Measurements from ENCODE around the gene ATAD2B. TPM values are rescaled to one million over a fixed set of nuclear protein-coding genes. Genes with fewer than 3 reads are reported as not detected.

Gene ATAD2B
- total and polyA plus RNA-seq, 11 donors = 2.8 to 13.3 (median 8.1) TPM

GRCh38 chr2:23721454-23721826 lies 205.5 kb downstream of the ATAD2B start:
- no peak overlapping the region for H3K27ac ChIP-seq
- WGBS, 4 donors = 85 to 98% (median 93%) methylated on average over 2 of the region's 2 CpGs
- TF ChIP-seq POLR2A (IDR thresholded peaks at IDR 0.05) (no peak), CTCF (IDR thresholded peaks at IDR 0.05) (no peak)
- H3K4me3 ChIP-seq = no peak overlapping the region
- intact Hi-C loops (cut with DNase I) = no loop called here
- DNase-seq = no peak
- peaks cover 0 to 29% (median 3%) of the 10 kb centered on the region in 9 donors for H3K36me3 ChIP-seq
- peaks cover 0 to 9% (median 0%) of the 10 kb centered on the region in 12 donors for H3K4me1 ChIP-seq
- H3K9me3 ChIP-seq = peaks cover 0 to 40% (median 16%) of the 10 kb centered on the region in 12 donors
- no peaks in the 10 kb centered on the region for H3K27me3 ChIP-seq
- peak in 1 of 4 donors; percentile 46 for ATAC-seq

- peaks cover 0 to 23% (median 0%) of the 10 kb centered on the region in 9 donors for H3K36me3 ChIP-seq
Measured at GRCh38 chr2:23720705-23721453, 206.0 kb downstream of the ATAD2B start.

DNA sequence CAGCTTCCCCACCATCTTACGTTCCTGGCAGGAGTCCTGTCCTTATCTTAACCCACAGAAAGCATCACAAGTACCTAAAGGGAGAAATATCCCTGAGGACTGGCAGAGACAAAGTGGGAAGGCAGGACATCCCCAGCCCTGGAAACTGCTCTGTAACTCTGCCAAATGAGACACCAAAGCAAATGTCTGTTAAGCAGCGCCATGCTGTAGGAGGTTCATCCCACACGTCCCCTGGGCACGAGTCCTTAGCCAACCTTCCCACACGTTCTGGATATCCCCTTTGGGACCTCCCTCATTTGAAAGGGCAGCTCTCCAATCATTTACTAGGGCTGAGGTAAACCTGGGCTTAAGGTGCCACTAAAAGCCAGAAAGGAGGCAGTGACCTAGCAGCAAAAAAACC lies 207.2 kb downstream of the ATAD2B start:
- Histone ChIP-seq H3K27me3 (no peaks in the 10 kb centered on the region), H3K36me3 (peaks cover 0 to 15% (median 0%) of the 10 kb centered on the region in 9 donors), H3K9me3 (peaks cover 0 to 30% (median 14%) of the 10 kb centered on the region in 12 donors), H3K27ac (no peak overlapping the region), H3K4me3 (no peak overlapping the region), H3K4me1 (peaks cover 0 to 9% (median 0%) of the 10 kb centered on the region in 12 donors)
- DNase-seq = no peak
- 62 to 76% (median 75%) methylated on average over 5 of the region's 5 CpGs for WGBS, 4 donors
- TF ChIP-seq POLR2A (IDR thresholded peaks at IDR 0.05) = no peak
- no peak for TF ChIP-seq CTCF (IDR thresholded peaks at IDR 0.05)
- intact Hi-C loops (cut with DNase I) = no loop called here
- ATAC-seq = no peak

More at GRCh38 chr2:23720705-23721453, 206.0 kb downstream of the ATAD2B start:
- intact Hi-C loops (cut with DNase I) = no loop called here
- 82 to 87% (median 84%) methylated on average over 3 to 4 of the region's 4 CpGs; no CpG with 5 or more reads in 1 of the 4 donors for WGBS, 4 donors
- Histone ChIP-seq H3K27me3 (no peaks in the 10 kb centered on the region), H3K9me3 (peaks cover 0 to 40% (median 16%) of the 10 kb centered on the region in 12 donors), H3K4me3 (no peak overlapping the region), H3K4me1 (peaks cover 0 to 9% (median 0%) of the 10 kb centered on the region in 12 donors), H3K27ac (no peak overlapping the region)
- no peak for TF ChIP-seq CTCF (IDR thresholded peaks at IDR 0.05)
- TF ChIP-seq POLR2A (IDR thresholded peaks at IDR 0.05) = no peak
- DNase-seq (no peak), ATAC-seq (peak; percentile 34 to 56 (median 50))

GRCh38 chr2:23718931-23719700 lies 207.8 kb downstream of the ATAD2B start:
- no peak overlapping the region for H3K27ac ChIP-seq
- peaks cover 0 to 25% (median 14%) of the 10 kb centered on the region in 12 donors for H3K9me3 ChIP-seq
- TF ChIP-seq CTCF (IDR thresholded peaks at IDR 0.05) (no peak), POLR2A (IDR thresholded peaks at IDR 0.05) (no peak)
- 87 to 90% (median 89%) methylated on average over 4 of the region's 4 CpGs for WGBS, 4 donors
- H3K36me3 ChIP-seq = peaks cover 0 to 11% (median 0%) of the 10 kb centered on the region in 9 donors
- ATAC-seq (no peak), DNase-seq (no peak)
- intact Hi-C loops (cut with DNase I) = no loop called here
- H3K27me3 ChIP-seq = no peaks in the 10 kb centered on the region
- peaks cover 0 to 9% (median 0%) of the 10 kb centered on the region in 12 donors for H3K4me1 ChIP-seq
- no peak overlapping the region for H3K4me3 ChIP-seq

Data from heart left ventricle (tissue), 16 donors.